SU-DHL-6 (cell line): ENCODE data around the gene TANGO6.

Source experiments
- H2AFZ ChIP-seq: fragments of 200-600 bp; sonication (generic); 2 replicates; pipeline ENCODE4 v1.6.1; 2014; ENCODE audit warnings: low read depth, mild to moderate bottlenecking, moderate library complexity, mixed read lengths, antibody characterized with exemption, low read length; ENCODE audit not compliant: severe bottlenecking
- H3F3A ChIP-seq: fragments of 200-600 bp; shearing (Covaris generic); 2 replicates; pipeline ENCODE4 v1.6.0; 2016; ENCODE audit warnings: antibody characterized with exemption, mild to moderate bottlenecking; ENCODE audit not compliant: insufficient read depth
- H3K27ac ChIP-seq: fragments of 200-600 bp; sonication (generic); 2 replicates; pipeline ENCODE4 v1.5.1; 2016; ENCODE audit warnings: low read depth, mild to moderate bottlenecking, low read length, moderate library complexity, mixed read lengths
- H3K27me3 ChIP-seq: fragments of 200-600 bp; sonication (generic), shearing (Covaris generic); 2 replicates; pipeline ENCODE4 v1.6.0; 2014; ENCODE audit warnings: mild to moderate bottlenecking, low read length
- H3K36me3 ChIP-seq: fragments of 200-600 bp; sonication (generic); 2 replicates; pipeline ENCODE4 v1.6.1; 2014; ENCODE audit warnings: mild to moderate bottlenecking, low read length, mixed read lengths
- H3K4me2 ChIP-seq: fragments of 300-600, 200-600 bp; shearing (Covaris generic), sonication (generic); 2 replicates; pipeline ENCODE4 v1.6.0; 2014; ENCODE audit warnings: low read length, low read depth, mild to moderate bottlenecking; ENCODE audit not compliant: poor library complexity, severe bottlenecking
- H3K4me3 ChIP-seq: fragments of 200-600 bp; sonication (generic); 2 replicates; pipeline ENCODE4 v1.5.1; 2014; ENCODE audit warnings: antibody characterized with exemption, low read length, mild to moderate bottlenecking, mixed read lengths; ENCODE audit not compliant: insufficient read depth, poor library complexity, severe bottlenecking
- H3K79me2 ChIP-seq: fragments of 200-600 bp; sonication (generic); 2 replicates; pipeline ENCODE4 v1.6.1; 2014; ENCODE audit warnings: mild to moderate bottlenecking, low read length, moderate library complexity; ENCODE audit not compliant: insufficient read depth
- H3K9ac ChIP-seq: fragments of 200-600 bp; sonication (generic); 2 replicates; pipeline ENCODE4 v1.7.0; 2014; ENCODE audit warnings: mild to moderate bottlenecking, low read length
- H3K9me2 ChIP-seq: fragments of 200-600 bp; sonication (generic); replicated peaks from 2 replicates; pipeline ENCODE4 v1.6.1; 2014; ENCODE audit warnings: low read length; ENCODE audit not compliant: insufficient read depth
- H3K9me3 ChIP-seq: fragments of 200-600 bp; sonication (generic); 2 replicates; pipeline ENCODE4 v1.6.1; 2014; ENCODE audit warnings: low read length, mixed read lengths; ENCODE audit not compliant: insufficient read depth
- H4K20me1 ChIP-seq: fragments of 200-600 bp; sonication (generic); 2 replicates; pipeline ENCODE4 v1.6.1; 2014; ENCODE audit warnings: low read depth, mild to moderate bottlenecking, antibody characterized with exemption, low read length, moderate library complexity, mixed read lengths
- EZH2phosphoT487 ChIP-seq: fragments of 200-600 bp; sonication (generic), shearing (Covaris generic); conservative IDR thresholded peaks from 2 replicates; pipeline ENCODE4 v1.6.1; 2018; ENCODE audit warnings: mild to moderate bottlenecking, antibody characterized with exemption, low read length, moderate library complexity, mixed read lengths
- TF ChIP-seq, protein P1 (sequence below): fragments of 200-600 bp; sonication (generic); IDR thresholded peaks from one replicate; pipeline ENCODE4 v1.5.1; 2017; ENCODE audit warnings: antibody characterized with exemption, mild to moderate bottlenecking, low read length, moderate library complexity; ENCODE audit not compliant: insufficient read depth, poor library complexity, severe bottlenecking

Gene TANGO6

DNA sequence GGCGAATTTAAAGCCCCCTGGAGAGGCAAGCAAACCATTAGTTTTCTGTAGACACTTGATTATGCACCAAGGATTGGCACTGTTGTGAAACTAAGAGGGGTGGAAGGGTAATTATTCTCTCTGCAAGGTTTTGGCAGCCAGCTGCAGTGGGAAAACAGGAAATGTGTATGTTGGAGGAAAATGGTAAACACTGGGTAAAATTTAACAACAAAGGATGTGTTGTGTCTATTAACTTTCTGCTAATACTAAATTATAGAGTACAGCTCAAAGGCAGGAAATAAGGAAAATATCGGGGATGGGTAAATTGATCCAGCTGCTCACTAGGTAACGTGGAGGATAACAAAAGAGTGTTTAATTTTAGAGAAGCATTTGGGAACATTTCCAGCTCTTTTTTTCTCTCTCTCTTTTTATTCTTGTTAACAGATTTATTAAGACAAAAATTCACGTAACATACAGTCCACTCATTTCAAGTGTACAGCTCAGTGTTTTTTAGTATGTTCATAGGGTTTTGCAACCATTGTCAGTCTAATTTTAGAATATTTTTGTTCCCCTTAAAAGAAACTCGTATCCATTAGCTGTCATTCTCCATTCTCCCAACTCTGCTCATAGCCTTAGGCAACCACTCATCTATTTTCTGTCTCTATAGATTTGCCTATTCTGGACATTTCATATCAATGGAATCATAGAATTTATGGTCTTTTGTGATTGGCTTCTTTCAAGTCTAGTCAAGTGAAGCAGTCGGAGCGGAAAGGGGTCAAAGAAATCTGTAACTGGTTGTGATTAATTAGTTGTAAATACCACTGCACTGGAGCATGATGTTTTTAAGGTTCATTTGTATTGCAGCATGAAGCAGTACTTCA, 41.8 kb downstream of the TANGO6 start:
- no peak overlapping the region for H3K4me3 ChIP-seq
- no peak overlapping the region for H3K9ac ChIP-seq
- H3K9me2 ChIP-seq: no peaks in the 10 kb centered on the region
- TF ChIP-seq EZH2phosphoT487: no peak
- TF ChIP-seq, protein P1, sequence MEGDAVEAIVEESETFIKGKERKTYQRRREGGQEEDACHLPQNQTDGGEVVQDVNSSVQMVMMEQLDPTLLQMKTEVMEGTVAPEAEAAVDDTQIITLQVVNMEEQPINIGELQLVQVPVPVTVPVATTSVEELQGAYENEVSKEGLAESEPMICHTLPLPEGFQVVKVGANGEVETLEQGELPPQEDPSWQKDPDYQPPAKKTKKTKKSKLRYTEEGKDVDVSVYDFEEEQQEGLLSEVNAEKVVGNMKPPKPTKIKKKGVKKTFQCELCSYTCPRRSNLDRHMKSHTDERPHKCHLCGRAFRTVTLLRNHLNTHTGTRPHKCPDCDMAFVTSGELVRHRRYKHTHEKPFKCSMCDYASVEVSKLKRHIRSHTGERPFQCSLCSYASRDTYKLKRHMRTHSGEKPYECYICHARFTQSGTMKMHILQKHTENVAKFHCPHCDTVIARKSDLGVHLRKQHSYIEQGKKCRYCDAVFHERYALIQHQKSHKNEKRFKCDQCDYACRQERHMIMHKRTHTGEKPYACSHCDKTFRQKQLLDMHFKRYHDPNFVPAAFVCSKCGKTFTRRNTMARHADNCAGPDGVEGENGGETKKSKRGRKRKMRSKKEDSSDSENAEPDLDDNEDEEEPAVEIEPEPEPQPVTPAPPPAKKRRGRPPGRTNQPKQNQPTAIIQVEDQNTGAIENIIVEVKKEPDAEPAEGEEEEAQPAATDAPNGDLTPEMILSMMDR: no peak
- H2AFZ ChIP-seq: no peak overlapping the region
- no peaks in the 10 kb centered on the region for H3K27me3 ChIP-seq
- no peaks in the 10 kb centered on the region for H3K9me3 ChIP-seq
- no peaks in the 10 kb centered on the region for H4K20me1 ChIP-seq
- peaks cover 2% of the 10 kb centered on the region; the same call in 1 of the 2 replicates for H3K36me3 ChIP-seq
- no peaks in the 10 kb centered on the region for H3F3A ChIP-seq
- H3K27ac ChIP-seq: no peak overlapping the region
- no peaks in the 10 kb centered on the region for H3K79me2 ChIP-seq
- H3K4me2 ChIP-seq: no peak overlapping the region

- Histone ChIP-seq H3K9ac (no peak overlapping the region), H3K36me3 (no peaks in the 10 kb centered on the region), H3K4me3 (no peak overlapping the region), H3K9me2 (no peaks in the 10 kb centered on the region), H3K9me3 (no peaks in the 10 kb centered on the region), H2AFZ (no peak overlapping the region), H3K79me2 (no peaks in the 10 kb centered on the region), H3F3A (no peaks in the 10 kb centered on the region), H3K4me2 (no peak overlapping the region), H3K27me3 (no peaks in the 10 kb centered on the region), H4K20me1 (no peaks in the 10 kb centered on the region), H3K27ac (no peak overlapping the region)
- TF ChIP-seq, protein P1: no peak
- no peak for TF ChIP-seq EZH2phosphoT487
Measured at GRCh38 chr16:68887107-68887506, 43.8 kb downstream of the TANGO6 start.

DNA sequence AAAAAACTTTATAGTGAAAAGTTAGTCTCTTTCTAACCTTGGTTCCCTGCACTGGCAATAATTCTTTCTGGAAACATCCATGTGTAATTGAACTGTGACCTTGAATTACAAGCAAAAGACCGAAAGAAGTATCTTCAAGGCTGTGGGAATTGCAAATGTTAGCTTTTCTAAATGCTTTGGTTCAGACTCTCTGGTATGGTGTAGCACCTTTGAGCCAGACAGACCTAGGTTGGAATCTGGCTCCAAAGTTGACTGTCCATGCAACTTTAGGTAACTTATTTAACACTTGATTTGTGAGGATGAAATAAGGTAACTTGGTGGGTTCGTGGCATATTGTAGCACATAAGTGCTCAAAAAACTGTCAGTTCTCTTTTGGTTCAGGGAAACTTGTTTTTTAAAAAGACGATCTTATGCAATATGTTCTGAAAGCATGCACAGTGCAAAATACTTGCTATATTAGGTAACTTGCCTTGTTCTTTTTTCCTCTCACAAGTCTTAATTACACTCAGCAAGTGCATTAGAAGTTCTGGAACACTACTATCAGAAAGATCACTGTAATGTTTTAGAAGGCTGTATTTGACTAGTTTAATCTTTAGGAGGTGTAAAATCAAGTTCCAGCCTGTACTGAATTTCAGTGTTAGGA, 46.3 kb downstream of the TANGO6 start:
- H3K4me2 ChIP-seq: no peak overlapping the region
- H3K9me2 ChIP-seq: no peaks in the 10 kb centered on the region
- no peak overlapping the region for H3K4me3 ChIP-seq
- no peak overlapping the region for H3K27ac ChIP-seq
- H2AFZ ChIP-seq: no peak overlapping the region
- no peaks in the 10 kb centered on the region for H3K9me3 ChIP-seq
- no peaks in the 10 kb centered on the region for H4K20me1 ChIP-seq
- H3K27me3 ChIP-seq: no peaks in the 10 kb centered on the region
- H3F3A ChIP-seq: no peaks in the 10 kb centered on the region
- H3K36me3 ChIP-seq: no peaks in the 10 kb centered on the region
- TF ChIP-seq EZH2phosphoT487: no peak
- TF ChIP-seq, protein P1: no peak
- no peaks in the 10 kb centered on the region for H3K79me2 ChIP-seq
- no peak overlapping the region for H3K9ac ChIP-seq
